Neural progenitor cell (in vitro differentiated cells): ENCODE data around the gene CEACAM6.

Source experiments
- EZH2phosphoT487 ChIP-seq: fragments of 200-600 bp; sonication (generic); IDR thresholded peaks from 2 replicates; pipeline ENCODE4 v1.6.1; 2017; ENCODE audit warnings: antibody characterized with exemption
- TF ChIP-seq, protein P1 (sequence below): fragments of 200-600 bp; sonication (generic); IDR thresholded peaks from 2 replicates; pipeline ENCODE4 v1.5.1; 2017; ENCODE audit warnings: antibody characterized with exemption, mild to moderate bottlenecking

DNA sequence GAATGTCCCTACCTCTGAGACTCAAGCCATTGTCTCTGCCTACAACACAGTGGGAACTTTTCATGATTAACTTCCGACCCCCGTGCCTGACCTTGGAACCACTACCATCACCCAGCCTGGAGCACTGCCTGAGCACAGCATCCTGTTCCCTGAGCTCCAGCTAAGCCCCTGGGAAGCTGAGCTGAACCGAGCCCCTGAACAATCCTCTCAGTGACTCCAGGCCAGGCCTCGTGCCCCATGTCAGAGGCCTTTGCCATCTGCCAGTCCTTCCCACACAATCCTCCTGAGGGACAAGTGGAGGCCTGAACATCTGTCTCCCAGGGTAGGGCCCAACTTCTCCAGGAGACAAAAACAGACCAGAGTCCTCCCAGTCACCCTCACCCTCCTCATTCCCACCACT lies 58.6 kb downstream of the CEACAM6 start:
- TF ChIP-seq, protein P1, sequence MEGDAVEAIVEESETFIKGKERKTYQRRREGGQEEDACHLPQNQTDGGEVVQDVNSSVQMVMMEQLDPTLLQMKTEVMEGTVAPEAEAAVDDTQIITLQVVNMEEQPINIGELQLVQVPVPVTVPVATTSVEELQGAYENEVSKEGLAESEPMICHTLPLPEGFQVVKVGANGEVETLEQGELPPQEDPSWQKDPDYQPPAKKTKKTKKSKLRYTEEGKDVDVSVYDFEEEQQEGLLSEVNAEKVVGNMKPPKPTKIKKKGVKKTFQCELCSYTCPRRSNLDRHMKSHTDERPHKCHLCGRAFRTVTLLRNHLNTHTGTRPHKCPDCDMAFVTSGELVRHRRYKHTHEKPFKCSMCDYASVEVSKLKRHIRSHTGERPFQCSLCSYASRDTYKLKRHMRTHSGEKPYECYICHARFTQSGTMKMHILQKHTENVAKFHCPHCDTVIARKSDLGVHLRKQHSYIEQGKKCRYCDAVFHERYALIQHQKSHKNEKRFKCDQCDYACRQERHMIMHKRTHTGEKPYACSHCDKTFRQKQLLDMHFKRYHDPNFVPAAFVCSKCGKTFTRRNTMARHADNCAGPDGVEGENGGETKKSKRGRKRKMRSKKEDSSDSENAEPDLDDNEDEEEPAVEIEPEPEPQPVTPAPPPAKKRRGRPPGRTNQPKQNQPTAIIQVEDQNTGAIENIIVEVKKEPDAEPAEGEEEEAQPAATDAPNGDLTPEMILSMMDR, result no peak
- TF ChIP-seq EZH2phosphoT487, result no peak
